Keratinocyte (primary cell): ENCODE data around the gene PALM2AKAP2. TPM values are rescaled to one million over a fixed set of nuclear protein-coding genes. Genes with fewer than 3 reads are reported as not detected.

Experiments used
- DNase-seq: peaks from one replicate; pipeline ENCODE4 v3.0.0-alpha.2; 2011; ENCODE audit warnings: low read depth, missing footprints, low spot score
- FAIRE-seq: peaks from 2 replicates; lab custom pipeline; 2011; peaks lifted over from hg19 to GRCh38; lab: Jason Lieb, UNC
- H2AFZ ChIP-seq: 2 replicates; pipeline ENCODE4 v1.6.0; 2012; ENCODE audit warnings: low read length, control low read depth, inconsistent platforms; ENCODE audit not compliant: control insufficient read depth
- H3K27ac ChIP-seq: 2 replicates; pipeline ENCODE4 v1.5.1; 2011; ENCODE audit warnings: low read length; ENCODE audit not compliant: control insufficient read depth, insufficient read depth
- H3K27me3 ChIP-seq: 3 replicates; pipeline ENCODE4 v1.6.0; 2011; ENCODE audit warnings: low read length; ENCODE audit not compliant: control insufficient read depth, insufficient read depth; ENCODE audit errors: extremely low read depth
- H3K36me3 ChIP-seq, 2 experiments: 2 replicates in 1 of 2; 3 replicates in 1 of 2; pipeline ENCODE4 v1.5.1; 2011; ENCODE audit warnings: low read length in 2 of 2, mild to moderate bottlenecking in 1 of 2; ENCODE audit not compliant: control insufficient read depth in 2 of 2, insufficient read depth in 2 of 2; ENCODE audit errors: extremely low read depth in 1 of 2
- H3K4me1 ChIP-seq: 3 replicates; pipeline ENCODE4 v1.5.1; 2011; ENCODE audit warnings: low read length; ENCODE audit not compliant: control insufficient read depth, insufficient read depth; ENCODE audit errors: extremely low read depth
- H3K4me2 ChIP-seq: 3 replicates; pipeline ENCODE4 v1.6.0; 2011; ENCODE audit warnings: low read depth, low read length; ENCODE audit not compliant: control insufficient read depth, insufficient read depth; ENCODE audit errors: extremely low read depth
- H3K4me3 ChIP-seq, 3 experiments: fragments of 200-600 bp in 1 of 3; sonication (generic) in 1 of 3; 2 replicates in 2 of 3; 3 replicates in 1 of 3; pipeline ENCODE4 v1.5.1; 2011 to 2016; ENCODE audit warnings: low read length in 3 of 3, mild to moderate bottlenecking in 3 of 3, control low read depth in 2 of 3, inconsistent platforms in 1 of 3, low read depth in 1 of 3, mixed read lengths in 1 of 3, mixed run types in 1 of 3, moderate library complexity in 1 of 3; ENCODE audit not compliant: control insufficient read depth in 2 of 3, insufficient read depth in 2 of 3; ENCODE audit errors: extremely low read depth in 1 of 3
- H3K79me2 ChIP-seq: 2 replicates; pipeline ENCODE4 v1.6.0; 2012; ENCODE audit warnings: low read length; ENCODE audit not compliant: control insufficient read depth, insufficient read depth
- H3K9ac ChIP-seq: 3 replicates; pipeline ENCODE4 v1.6.0; 2011; ENCODE audit warnings: low read length; ENCODE audit not compliant: control insufficient read depth, insufficient read depth; ENCODE audit errors: extremely low read depth
- H3K9me1 ChIP-seq: 3 replicates; pipeline ENCODE4 v1.6.0; 2011; ENCODE audit warnings: low read length; ENCODE audit not compliant: control insufficient read depth, insufficient read depth; ENCODE audit errors: extremely low read depth
- H3K9me3 ChIP-seq: 2 replicates; pipeline ENCODE4 v1.5.1; 2012; ENCODE audit warnings: low read depth, low read length; ENCODE audit not compliant: control insufficient read depth
- H4K20me1 ChIP-seq: 3 replicates; pipeline ENCODE4 v1.6.0; 2011; ENCODE audit warnings: low read length; ENCODE audit not compliant: control insufficient read depth, insufficient read depth; ENCODE audit errors: extremely low read depth
- EZH2 ChIP-seq: IDR thresholded peaks from one replicate; pipeline ENCODE4 v1.6.1; 2012; ENCODE audit warnings: inconsistent platforms, mild to moderate bottlenecking, low read length, moderate library complexity
- dilution Hi-C: fragments of 300-500 bp; cut with MboI; formaldehyde crosslinking; loops from one replicate; pipeline ENCODE4 v1.7.0; 2020; ENCODE audit warnings: low sequenced_read_pairs; ENCODE audit not compliant: extremely low pct_ligation_motif_present
- polyA plus RNA-seq, 5 experiments: library from polyadenylated mRNA; depleted of rRNA in 3 of 5; stranded (reverse) in 3 of 5; stranded (forward) in 1 of 5; unstranded in 1 of 5; fragments of >200 nt; gene quantifications; 1 replicate in 1 of 5; 2 replicates in 3 of 5; 3 replicates in 1 of 5; pipeline versions ENCODE4 v1.2.1 to v1.2.3, GENCODE V29; 2011 to 2012; ENCODE audit warnings: missing spikeins in 2 of 5, low read depth in 1 of 5, low replicate concordance in 1 of 5
- TF ChIP-seq, protein P1 (sequence below), 3 experiments: IDR thresholded peaks in 1 of 3; conservative IDR thresholded peaks in 1 of 3; optimal IDR thresholded peaks in 1 of 3; 2 replicates in 2 of 3; 3 replicates in 1 of 3; pipeline versions ENCODE3 to v1.5.1; 2011; ENCODE audit warnings: low read length in 3 of 3, mild to moderate bottlenecking in 3 of 3, moderate library complexity in 2 of 3, control low read depth in 1 of 3, inconsistent platforms in 1 of 3; ENCODE audit not compliant: insufficient read depth in 2 of 3; ENCODE audit errors: extremely low read depth in 1 of 3

Gene PALM2AKAP2
- polyA plus RNA-seq, 1 donor (not counting 4 experiments of a cell fraction or from before 2014, with no cell fraction given): 3.6 TPM

DNA sequence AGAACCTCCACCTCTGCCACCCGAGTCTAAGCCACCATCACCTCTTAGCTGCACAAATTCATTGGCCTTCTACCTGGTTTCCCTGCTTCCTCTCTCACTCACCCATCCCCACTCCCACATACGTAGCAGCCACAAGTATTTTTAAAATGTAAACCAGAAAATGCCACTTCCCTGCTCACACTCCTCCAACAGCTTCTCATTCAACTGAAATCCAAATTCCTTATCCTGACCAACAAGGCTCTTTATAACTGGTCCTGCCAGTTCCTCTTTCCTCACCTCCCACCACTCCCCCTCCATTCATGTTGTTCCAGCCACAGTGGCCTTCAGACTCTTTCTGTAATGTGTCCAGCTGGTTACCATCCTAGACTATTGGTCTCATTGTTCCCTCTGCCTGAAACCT lies 25.0 kb upstream of the PALM2AKAP2 start:
- H3K79me2 ChIP-seq: no peaks in the 10 kb centered on the region
- H4K20me1 ChIP-seq: no peaks in the 10 kb centered on the region
- dilution Hi-C loops: no loop called here
- no peaks in the 10 kb centered on the region for H3K4me1 ChIP-seq
- DNase-seq (no peak), FAIRE-seq (no peak)
- H3K4me2 ChIP-seq: no peak overlapping the region
- H3K27me3 ChIP-seq: peaks cover 12% of the 10 kb centered on the region
- no peaks in the 10 kb centered on the region for H3K9me3 ChIP-seq
- H2AFZ ChIP-seq: no peak overlapping the region
- H3K4me3 ChIP-seq: no peak overlapping the region
- no peak for TF ChIP-seq EZH2
- TF ChIP-seq, protein P1, sequence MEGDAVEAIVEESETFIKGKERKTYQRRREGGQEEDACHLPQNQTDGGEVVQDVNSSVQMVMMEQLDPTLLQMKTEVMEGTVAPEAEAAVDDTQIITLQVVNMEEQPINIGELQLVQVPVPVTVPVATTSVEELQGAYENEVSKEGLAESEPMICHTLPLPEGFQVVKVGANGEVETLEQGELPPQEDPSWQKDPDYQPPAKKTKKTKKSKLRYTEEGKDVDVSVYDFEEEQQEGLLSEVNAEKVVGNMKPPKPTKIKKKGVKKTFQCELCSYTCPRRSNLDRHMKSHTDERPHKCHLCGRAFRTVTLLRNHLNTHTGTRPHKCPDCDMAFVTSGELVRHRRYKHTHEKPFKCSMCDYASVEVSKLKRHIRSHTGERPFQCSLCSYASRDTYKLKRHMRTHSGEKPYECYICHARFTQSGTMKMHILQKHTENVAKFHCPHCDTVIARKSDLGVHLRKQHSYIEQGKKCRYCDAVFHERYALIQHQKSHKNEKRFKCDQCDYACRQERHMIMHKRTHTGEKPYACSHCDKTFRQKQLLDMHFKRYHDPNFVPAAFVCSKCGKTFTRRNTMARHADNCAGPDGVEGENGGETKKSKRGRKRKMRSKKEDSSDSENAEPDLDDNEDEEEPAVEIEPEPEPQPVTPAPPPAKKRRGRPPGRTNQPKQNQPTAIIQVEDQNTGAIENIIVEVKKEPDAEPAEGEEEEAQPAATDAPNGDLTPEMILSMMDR (optimal IDR thresholded peaks at IDR 0.05 in 1 of 3, IDR thresholded peaks at IDR 0.05 in 1 of 3, conservative IDR thresholded peaks at IDR 0.05 in 1 of 3; ENCODE audit: extremely low read depth in 1 of 3, insufficient read depth in 2 of 3, low read length in 3 of 3): no peak
- H3K36me3 ChIP-seq: no peaks in the 10 kb centered on the region
- H3K27ac ChIP-seq: no peak overlapping the region
- no peak overlapping the region for H3K9ac ChIP-seq
- H3K9me1 ChIP-seq: no peaks in the 10 kb centered on the region

DNA sequence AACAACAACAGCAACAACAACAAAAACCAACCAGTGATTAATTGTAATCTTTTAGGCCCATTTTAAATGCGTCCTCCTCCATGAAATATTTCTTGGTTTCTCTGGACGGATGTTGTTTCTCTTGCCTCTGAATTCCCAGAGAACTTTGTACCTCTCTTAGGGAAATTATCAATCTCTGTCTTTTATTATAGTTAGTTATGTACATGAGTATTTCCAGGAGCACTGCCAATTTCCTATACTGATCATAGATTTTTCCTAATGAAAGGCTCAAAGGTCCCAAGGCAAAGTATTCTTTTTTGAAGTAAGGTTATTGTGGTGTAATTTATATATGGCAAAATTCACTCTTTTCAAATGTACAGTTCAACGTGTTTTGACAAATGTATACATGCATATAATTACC lies 20.4 kb upstream of the PALM2AKAP2 start:
- dilution Hi-C loops: no loop called here
- H3K27me3 ChIP-seq: peaks cover 6% of the 10 kb centered on the region

More for the DNA sequence above, 20.4 kb upstream of the PALM2AKAP2 start:
- TF ChIP-seq EZH2: no peak
- TF ChIP-seq, protein P1 (optimal IDR thresholded peaks at IDR 0.05 in 1 of 3, IDR thresholded peaks at IDR 0.05 in 1 of 3, conservative IDR thresholded peaks at IDR 0.05 in 1 of 3; ENCODE audit: extremely low read depth in 1 of 3, insufficient read depth in 2 of 3, low read length in 3 of 3): no peak
- Histone ChIP-seq H3K9ac (no peak overlapping the region), H3K4me1 (no peaks in the 10 kb centered on the region), H3K79me2 (no peaks in the 10 kb centered on the region), H3K9me3 (no peaks in the 10 kb centered on the region), H3K4me3 (no peak overlapping the region), H2AFZ (no peak overlapping the region), H3K9me1 (no peaks in the 10 kb centered on the region), H3K4me2 (no peak overlapping the region), H3K36me3 (no peaks in the 10 kb centered on the region), H4K20me1 (no peaks in the 10 kb centered on the region), H3K27ac (no peak overlapping the region)
- FAIRE-seq (no peak), DNase-seq (no peak)
